Lower leg skin (tissue), 4 donors: ENCODE data around the gene FGGY. TPM values are rescaled to one million over a fixed set of nuclear protein-coding genes. Genes with fewer than 3 reads are reported as not detected.
"Not testable (repeated sequence)": the region's sequence is repeated elsewhere in the genome, so short reads cannot be mapped to it uniquely, and the experiment has no call there.

Experiments used
- DNase-seq, 2 donors: peaks; one replicate each; pipeline ENCODE4 v3.0.0-alpha.2; 2019; ENCODE audit warnings: low spot score in 2 of 2
- H3K4me3 ChIP-seq: fragments of 200-600 bp; sonication (generic); 2 replicates; pipeline ENCODE4 v1.5.1; 2017; ENCODE audit warnings: mild to moderate bottlenecking, low read depth; ENCODE audit not compliant: poor library complexity, severe bottlenecking
- POLR2A ChIP-seq, 2 donors: fragments of 450-650 bp; IDR thresholded peaks; one replicate each; pipeline ENCODE4 v1.6.1; 2016 to 2017; ENCODE audit warnings: antibody characterized with exemption in 2 of 2, mild to moderate bottlenecking in 1 of 2, moderate library complexity in 1 of 2
- WGBS, 2 donors: methylation state at CpG; one replicate each; pipeline ENCODE4 v1.1.5; 2018; 5-methylcytosine and 5-hydroxymethylcytosine counted together
- intact Hi-C: fragments of 100-400 bp; cut with DNase I; formaldehyde crosslinking; loops from one replicate; pipeline ENCODE4 v1.15.0; 2023; ENCODE audit warnings: low total_unique reads
- total RNA-seq, 4 donors: library from RNA; depleted of rRNA; stranded (reverse); fragments of >200 nt; gene quantifications; one replicate each; pipeline ENCODE4 v1.1.0, GENCODE V29; 2016
- TF ChIP-seq, protein P1 (sequence below), 3 donors: fragments of 450-650 bp; IDR thresholded peaks; one replicate each; pipeline ENCODE4 v1.5.1; 2016; ENCODE audit warnings: antibody characterized with exemption in 3 of 3, mild to moderate bottlenecking in 3 of 3, moderate library complexity in 2 of 3

FGGY gene
- total RNA-seq, 4 donors from 2014 or later: 10.0 to 29.5 (median 17.5) TPM

GRCh38 chr1:59643526-59643925, 346.6 kb downstream of the FGGY start:
- no peak overlapping the region for H3K4me3 ChIP-seq
- WGBS, 2 donors: 97 to 98% methylated on average over 1 of the region's 1 CpG
- intact Hi-C loops: no loop called here
- DNase-seq: no peak
- TF ChIP-seq, protein P1, sequence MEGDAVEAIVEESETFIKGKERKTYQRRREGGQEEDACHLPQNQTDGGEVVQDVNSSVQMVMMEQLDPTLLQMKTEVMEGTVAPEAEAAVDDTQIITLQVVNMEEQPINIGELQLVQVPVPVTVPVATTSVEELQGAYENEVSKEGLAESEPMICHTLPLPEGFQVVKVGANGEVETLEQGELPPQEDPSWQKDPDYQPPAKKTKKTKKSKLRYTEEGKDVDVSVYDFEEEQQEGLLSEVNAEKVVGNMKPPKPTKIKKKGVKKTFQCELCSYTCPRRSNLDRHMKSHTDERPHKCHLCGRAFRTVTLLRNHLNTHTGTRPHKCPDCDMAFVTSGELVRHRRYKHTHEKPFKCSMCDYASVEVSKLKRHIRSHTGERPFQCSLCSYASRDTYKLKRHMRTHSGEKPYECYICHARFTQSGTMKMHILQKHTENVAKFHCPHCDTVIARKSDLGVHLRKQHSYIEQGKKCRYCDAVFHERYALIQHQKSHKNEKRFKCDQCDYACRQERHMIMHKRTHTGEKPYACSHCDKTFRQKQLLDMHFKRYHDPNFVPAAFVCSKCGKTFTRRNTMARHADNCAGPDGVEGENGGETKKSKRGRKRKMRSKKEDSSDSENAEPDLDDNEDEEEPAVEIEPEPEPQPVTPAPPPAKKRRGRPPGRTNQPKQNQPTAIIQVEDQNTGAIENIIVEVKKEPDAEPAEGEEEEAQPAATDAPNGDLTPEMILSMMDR (IDR thresholded peaks at IDR 0.05): no peak
- no peak for TF ChIP-seq POLR2A (IDR thresholded peaks at IDR 0.05)

- 60 to 62% methylated on average over 2 of the region's 2 CpGs for WGBS, 2 donors
- intact Hi-C loops: no loop called here
- TF ChIP-seq POLR2A (IDR thresholded peaks at IDR 0.05): no peak
- TF ChIP-seq, protein P1 (IDR thresholded peaks at IDR 0.05): no peak
- no peak for DNase-seq
- H3K4me3 ChIP-seq: no peak overlapping the region
Observed at GRCh38 chr1:59645893-59646292, 349.0 kb downstream of the FGGY start.

GRCh38 chr1:59653142-59653958, 356.5 kb downstream of the FGGY start:
- intact Hi-C loops, DNase-seq, H3K4me3 ChIP-seq: not testable (repeated sequence)
- 93 to 98% methylated on average over 14 to 30 of the region's 30 CpGs for WGBS, 2 donors

- intact Hi-C loops: no loop called here
- no peak for TF ChIP-seq POLR2A (IDR thresholded peaks at IDR 0.05)
- TF ChIP-seq, protein P1 (IDR thresholded peaks at IDR 0.05): no peak
- no peak overlapping the region for H3K4me3 ChIP-seq
- WGBS, 2 donors: 89 to 95% methylated on average over 2 of the region's 2 CpGs
- no peak for DNase-seq
Observed at GRCh38 chr1:59653968-59654367, 357.1 kb downstream of the FGGY start.

GRCh38 chr1:59657873-59658465, 361.1 kb downstream of the FGGY start:
- WGBS, 2 donors: 75 to 78% methylated on average over 3 of the region's 3 CpGs
- H3K4me3 ChIP-seq: no peak overlapping the region
- TF ChIP-seq, protein P1 (IDR thresholded peaks at IDR 0.05): no peak
- no peak for TF ChIP-seq POLR2A (IDR thresholded peaks at IDR 0.05)
- DNase-seq: no peak
- intact Hi-C loops: no loop called here

- TF ChIP-seq, protein P1 (IDR thresholded peaks at IDR 0.05): no peak
- no peak for TF ChIP-seq POLR2A (IDR thresholded peaks at IDR 0.05)
- DNase-seq: no peak
- H3K4me3 ChIP-seq: no peak overlapping the region
- intact Hi-C loops: no loop called here
- WGBS, 2 donors: 82 to 83% methylated on average over 6 of the region's 6 CpGs
Observed at GRCh38 chr1:59664166-59664565, 367.3 kb downstream of the FGGY start.
